Measurements from ENCODE around the gene MBOAT1.

GRCh38 chr6:20128018-20128417 is 84.3 kb downstream of the MBOAT1 start:
- no peak for TF ChIP-seq CTCF (IDR thresholded peaks at IDR 0.05)
- TF ChIP-seq POLR2A (IDR thresholded peaks at IDR 0.05): no peak

Measured in uterus (tissue), 2 donors.